Endothelial cell of umbilical vein (primary cell): Measurements from ENCODE around the gene GMCL2. TPM values are rescaled to one million over a fixed set of nuclear protein-coding genes. Genes with fewer than 3 reads are reported as not detected.

ENCODE experiments used
- BruUV-seq: library from RNA; stranded (reverse); fragments of 400-500 nt; replicated peaks from 2 replicates; lab custom pipeline; 2021; lab: Mats Ljungman, UMichigan
- CTCF ChIA-PET: fragments of 300-600, 350-600 bp; sonication (Branson Sonifier 250); formaldehyde crosslinking; loops from one replicate; lab custom pipeline; 2021; ENCODE audit warnings: antibody characterized with exemption, inconsistent platforms; lab: Charles Lee
- POLR2A ChIA-PET: fragments of 300-600, 350-600 bp; sonication (Branson Sonifier 250); formaldehyde crosslinking; loops from one replicate; lab custom pipeline; 2021; ENCODE audit warnings: antibody characterized with exemption, inconsistent platforms; lab: Charles Lee
- DNase-seq: peaks from one replicate; pipeline ENCODE4 v3.0.0-alpha.2; 2011; ENCODE audit warnings: low read depth, low spot score
- FAIRE-seq: peaks from 2 replicates; lab custom pipeline; 2011; peaks lifted over from hg19 to GRCh38; lab: Jason Lieb, UNC
- H2AFZ ChIP-seq: 2 replicates; pipeline ENCODE4 v1.6.0; 2012; ENCODE audit warnings: low read depth, low read length, control low read depth, inconsistent platforms
- H3K27ac ChIP-seq: 2 replicates; pipeline ENCODE4 v1.5.1; 2011; ENCODE audit warnings: low read depth, mild to moderate bottlenecking, control low read depth, low read length, moderate library complexity; ENCODE audit not compliant: insufficient read depth
- H3K27me3 ChIP-seq, 2 experiments: 2 replicates each; pipeline versions ENCODE4 v1.6.0 to v1.6.1; 2011; ENCODE audit warnings: low read length in 2 of 2, mixed read lengths in 1 of 2; ENCODE audit not compliant: control insufficient read depth in 2 of 2, insufficient read depth in 2 of 2
- H3K36me3 ChIP-seq, 2 experiments: 2 replicates in 1 of 2; 3 replicates in 1 of 2; pipeline ENCODE4 v1.5.1; 2011; ENCODE audit warnings: low read length in 2 of 2, mild to moderate bottlenecking in 1 of 2, moderate library complexity in 1 of 2; ENCODE audit not compliant: control insufficient read depth in 2 of 2, insufficient read depth in 2 of 2; ENCODE audit errors: extremely low read depth in 1 of 2
- H3K4me1 ChIP-seq: 3 replicates; pipeline ENCODE4 v1.5.1; 2011; ENCODE audit warnings: mild to moderate bottlenecking, low read length; ENCODE audit not compliant: control insufficient read depth, insufficient read depth; ENCODE audit errors: extremely low read depth
- H3K4me2 ChIP-seq: 2 replicates; pipeline ENCODE4 v1.6.1; 2011; ENCODE audit warnings: low read length, control low read depth, mixed read lengths; ENCODE audit not compliant: insufficient read depth
- H3K4me3 ChIP-seq, 3 experiments: fragments of 200-600 bp in 1 of 3; sonication (generic), shearing (Covaris generic) in 1 of 3; replicated peaks in 1 of 3; 2 replicates each; pipeline ENCODE4 v1.5.1; 2011 to 2016; ENCODE audit warnings: control low read depth in 3 of 3, low read length in 3 of 3, mild to moderate bottlenecking in 2 of 3, inconsistent platforms in 1 of 3, low read depth in 1 of 3, moderate library complexity in 1 of 3; ENCODE audit not compliant: insufficient read depth in 1 of 3
- H3K79me2 ChIP-seq: 2 replicates; pipeline ENCODE4 v1.6.0; 2012; ENCODE audit warnings: low read length, inconsistent platforms; ENCODE audit not compliant: control insufficient read depth, insufficient read depth
- H3K9ac ChIP-seq: replicated peaks from 2 replicates; pipeline ENCODE3; 2011; ENCODE audit warnings: low read length, control low read depth; ENCODE audit not compliant: insufficient read depth; ENCODE audit errors: extremely low read depth
- H3K9me1 ChIP-seq: replicated peaks from 3 replicates; pipeline ENCODE4 v1.6.0; 2011; ENCODE audit warnings: mild to moderate bottlenecking, low read length; ENCODE audit not compliant: control insufficient read depth, insufficient read depth; ENCODE audit errors: extremely low read depth
- H3K9me3 ChIP-seq: replicated peaks from 2 replicates; pipeline ENCODE4 v1.5.1; 2012; ENCODE audit warnings: low read length, inconsistent platforms; ENCODE audit not compliant: control insufficient read depth, insufficient read depth
- H4K20me1 ChIP-seq: replicated peaks from 2 replicates; pipeline ENCODE3; 2011; ENCODE audit warnings: mild to moderate bottlenecking, low read length; ENCODE audit not compliant: control insufficient read depth, insufficient read depth; ENCODE audit errors: extremely low read depth
- EZH2 ChIP-seq: IDR thresholded peaks from 2 replicates; pipeline ENCODE4 v1.6.1; 2012; ENCODE audit warnings: borderline replicate concordance, low read depth, mild to moderate bottlenecking, moderate library complexity, low read length, inconsistent platforms; ENCODE audit not compliant: severe bottlenecking
- FOS ChIP-seq: IDR thresholded peaks from 2 replicates; pipeline ENCODE4 v1.6.1; 2011; ENCODE audit warnings: mild to moderate bottlenecking, low read length, moderate library complexity, borderline replicate concordance; ENCODE audit not compliant: insufficient read depth
- GATA2 ChIP-seq: IDR thresholded peaks from 2 replicates; pipeline ENCODE4 v1.7.0; 2011; ENCODE audit warnings: low read depth, mild to moderate bottlenecking, moderate library complexity, mixed read lengths, low read length; ENCODE audit not compliant: insufficient read length, insufficient read depth
- JUN ChIP-seq: IDR thresholded peaks from 2 replicates; pipeline ENCODE4 v1.6.1; 2011; ENCODE audit warnings: borderline replicate concordance, low read depth; ENCODE audit not compliant: insufficient read length, insufficient read depth
- MAX ChIP-seq: IDR thresholded peaks from 2 replicates; pipeline ENCODE4 v1.6.1; 2011; ENCODE audit not compliant: insufficient read depth, insufficient read length
- MYC ChIP-seq: IDR thresholded peaks from one replicate; pipeline ENCODE4 v1.6.1; 2011; ENCODE audit warnings: mild to moderate bottlenecking, low read depth, low read length
- POLR2A ChIP-seq: IDR thresholded peaks from 2 replicates; pipeline ENCODE4 v1.6.1; 2012; ENCODE audit warnings: low read depth, mild to moderate bottlenecking, control low read depth, low read length
- POLR2AphosphoS5 ChIP-seq: IDR thresholded peaks from 2 replicates; pipeline ENCODE4 v1.6.1; 2012; ENCODE audit warnings: low read depth, mild to moderate bottlenecking, control low read depth, low read length, moderate library complexity; ENCODE audit not compliant: insufficient read depth
- dilution Hi-C: fragments of 300-500 bp; cut with MboI; formaldehyde crosslinking; loops from one replicate; pipeline ENCODE4 v1.15.0; 2019; ENCODE audit warnings: low sequenced_read_pairs; ENCODE audit not compliant: extremely low pct_ligation_motif_present
- intact Hi-C: fragments of 100-400 bp; cut with micrococcal nuclease; formaldehyde crosslinking; loops from one replicate; pipeline ENCODE4 v1.10.0; 2022
- polyA plus RNA-seq, 4 experiments: library from polyadenylated mRNA; depleted of rRNA in 3 of 4; stranded (reverse) in 3 of 4; unstranded in 1 of 4; fragments of >200 nt; gene quantifications; 2 replicates each; pipeline versions ENCODE4 v1.2.1 to v1.2.3, GENCODE V29; 2011 to 2012; ENCODE audit warnings: missing spikeins in 1 of 4
- total RNA-seq: library from RNA; stranded (reverse); gene quantifications from 2 replicates; pipeline ENCODE4 v1.2.3, GENCODE V29; 2021
- TF ChIP-seq, protein P1 (sequence below), 2 donors: IDR thresholded peaks; 1 replicate in 1 of 2; 2 replicates in 1 of 2; pipeline ENCODE4 v1.5.1; 2011; ENCODE audit warnings: low read length in 2 of 2, mild to moderate bottlenecking in 2 of 2, moderate library complexity in 2 of 2, control low read depth in 1 of 2, inconsistent platforms in 1 of 2, low read depth in 1 of 2; ENCODE audit not compliant: insufficient read depth in 1 of 2; ENCODE audit errors: extremely low read depth in 1 of 2

Gene GMCL2
- total and polyA plus RNA-seq, 2 donors (not counting 3 experiments of a cell fraction or from before 2014, with no cell fraction given) = not detected

DNA sequence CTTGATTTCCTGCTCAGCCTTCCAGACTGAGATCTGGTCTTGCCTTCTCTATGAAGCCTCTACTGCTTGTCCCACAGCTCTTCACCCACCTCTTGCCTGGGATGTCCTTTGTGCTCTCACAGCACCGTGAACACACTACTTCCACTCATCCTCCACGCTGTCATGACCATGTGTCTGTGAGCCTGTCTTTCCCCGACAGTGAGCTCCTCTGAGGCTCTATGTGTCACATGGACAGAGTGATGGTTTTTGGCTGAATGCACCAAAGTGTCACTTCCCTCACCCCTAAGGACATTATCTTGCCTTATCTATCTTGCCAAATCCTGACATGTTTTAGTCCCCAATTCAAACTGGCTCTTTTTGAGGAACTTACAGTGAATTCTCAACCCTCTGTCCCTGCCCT is 34.1 kb upstream of the GMCL2 start:
- BruUV-seq = no TSS peak
- no peak overlapping the region for H3K4me3 ChIP-seq
- no peak overlapping the region for H3K27ac ChIP-seq
- POLR2A ChIA-PET = no interaction called here
- FAIRE-seq (no peak), DNase-seq (no peak)
- dilution Hi-C loops = no loop called here
- peaks cover 7 to 18% of the 10 kb centered on the region in 2 experiments for H3K36me3 ChIP-seq
- H3K9me3 ChIP-seq = no peaks in the 10 kb centered on the region
- no peak overlapping the region for H3K4me2 ChIP-seq
- TF ChIP-seq JUN (no peak), FOS (no peak), GATA2 (no peak), EZH2 (no peak), MAX (no peak), POLR2AphosphoS5 (peak; percentile 27), MYC (no peak), POLR2A (peak; percentile 50)
- TF ChIP-seq, protein P1, sequence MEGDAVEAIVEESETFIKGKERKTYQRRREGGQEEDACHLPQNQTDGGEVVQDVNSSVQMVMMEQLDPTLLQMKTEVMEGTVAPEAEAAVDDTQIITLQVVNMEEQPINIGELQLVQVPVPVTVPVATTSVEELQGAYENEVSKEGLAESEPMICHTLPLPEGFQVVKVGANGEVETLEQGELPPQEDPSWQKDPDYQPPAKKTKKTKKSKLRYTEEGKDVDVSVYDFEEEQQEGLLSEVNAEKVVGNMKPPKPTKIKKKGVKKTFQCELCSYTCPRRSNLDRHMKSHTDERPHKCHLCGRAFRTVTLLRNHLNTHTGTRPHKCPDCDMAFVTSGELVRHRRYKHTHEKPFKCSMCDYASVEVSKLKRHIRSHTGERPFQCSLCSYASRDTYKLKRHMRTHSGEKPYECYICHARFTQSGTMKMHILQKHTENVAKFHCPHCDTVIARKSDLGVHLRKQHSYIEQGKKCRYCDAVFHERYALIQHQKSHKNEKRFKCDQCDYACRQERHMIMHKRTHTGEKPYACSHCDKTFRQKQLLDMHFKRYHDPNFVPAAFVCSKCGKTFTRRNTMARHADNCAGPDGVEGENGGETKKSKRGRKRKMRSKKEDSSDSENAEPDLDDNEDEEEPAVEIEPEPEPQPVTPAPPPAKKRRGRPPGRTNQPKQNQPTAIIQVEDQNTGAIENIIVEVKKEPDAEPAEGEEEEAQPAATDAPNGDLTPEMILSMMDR (IDR thresholded peaks at IDR 0.05; ENCODE audit: extremely low read depth in 1 of 2, insufficient read depth in 1 of 2, low read depth in 1 of 2, low read length in 2 of 2) = no peak
- H3K79me2 ChIP-seq = no peaks in the 10 kb centered on the region
- H3K4me1 ChIP-seq = no peaks in the 10 kb centered on the region
- no peak overlapping the region for H3K9ac ChIP-seq
- H3K9me1 ChIP-seq = no peaks in the 10 kb centered on the region
- intact Hi-C loops = no loop called here
- H3K27me3 ChIP-seq = no peaks in the 10 kb centered on the region
- H2AFZ ChIP-seq = no peak overlapping the region
- CTCF ChIA-PET = interaction anchor here (1.1 kb wide), 2 partner anchors 9 to 14 kb away, joined by 3 read pairs; no protein-coding TSS in a partner anchor
- no peaks in the 10 kb centered on the region for H4K20me1 ChIP-seq
